ENCODE measurements around the gene USP4.
"Not testable (repeated sequence)": the region's sequence is repeated elsewhere in the genome, so short reads cannot be mapped to it uniquely, and the experiment has no call there.

Gene USP4

GRCh38 chr3:49349348-49350114 is 9.7 kb upstream of the USP4 start:
- no peak for DNase-seq

- not testable (repeated sequence) for DNase-seq
These were observed 8.5 kb upstream of the USP4 start for GRCh38 chr3:49348361-49348760.

GRCh38 chr3:49346797-49347251 is 7.0 kb upstream of the USP4 start:
- DNase-seq = no peak

- DNase-seq = no peak
These were observed 3.3 kb upstream of the USP4 start for GRCh38 chr3:49343163-49343562.

- no peak for DNase-seq
These were observed 2.1 kb upstream of the USP4 start for GRCh38 chr3:49341996-49342395.

- DNase-seq = no peak
These were observed 292 bp downstream of the USP4 start for GRCh38 chr3:49339581-49339940.

- no peak for DNase-seq
These were observed 5.8 kb downstream of the USP4 start for GRCh38 chr3:49333916-49334633.

- DNase-seq = no peak
These were observed 6.8 kb downstream of the USP4 start for GRCh38 chr3:49333091-49333490.

GRCh38 chr3:49329186-49329585 is 10.7 kb downstream of the USP4 start:
- no peak for DNase-seq

- DNase-seq = not testable (repeated sequence)
These were observed 11.5 kb downstream of the USP4 start for GRCh38 chr3:49328350-49328749.

- DNase-seq = no peak
These were observed 12.4 kb downstream of the USP4 start for GRCh38 chr3:49327485-49327884.

- DNase-seq = no peak
These were observed 15.1 kb downstream of the USP4 start for GRCh38 chr3:49324768-49325167.

GRCh38 chr3:49316696-49317457 is 23.0 kb downstream of the USP4 start:
- DNase-seq = no peak

GRCh38 chr3:49313896-49314688 is 25.8 kb downstream of the USP4 start:
- no peak for DNase-seq

- no peak for DNase-seq
These were observed 28.6 kb downstream of the USP4 start for GRCh38 chr3:49311283-49311682.

GRCh38 chr3:49310677-49311076 is 29.2 kb downstream of the USP4 start:
- DNase-seq = no peak

GRCh38 chr3:49305608-49306007 is 34.2 kb downstream of the USP4 start:
- DNase-seq = no peak

- no peak for DNase-seq
These were observed 37.2 kb downstream of the USP4 start for GRCh38 chr3:49302613-49303012.

GRCh38 chr3:49300595-49300994 is 39.3 kb downstream of the USP4 start:
- DNase-seq = no peak

- DNase-seq = no peak
These were observed 41.3 kb downstream of the USP4 start for GRCh38 chr3:49298511-49298910.

GRCh38 chr3:49296781-49297411 is 43.0 kb downstream of the USP4 start:
- no peak for DNase-seq

GRCh38 chr3:49295489-49296058 is 44.3 kb downstream of the USP4 start:
- no peak for DNase-seq

All from NCI-H748 treated with DMSO at 0.1 percent for 48 hours (cell line).